ENCODE data around the gene KIF16B. TPM values are rescaled to one million over a fixed set of nuclear protein-coding genes. Genes with fewer than 3 reads are reported as not detected.

Gene KIF16B
- total RNA-seq, 4 donors from 2014 or later: 70.5 to 169 (median 80.2) TPM

GRCh38 chr20:16434062-16434664, 139.1 kb downstream of the KIF16B start:
- DNase-seq: peak; percentile 60 to 79 (median 68)
- Histone ChIP-seq H3K36me3 (peaks cover 0 to 12% (median 0%) of the 10 kb centered on the region in 3 donors), H3K27ac (no peak overlapping the region), H3K27me3 (no peaks in the 10 kb centered on the region), H3K4me1 (no peaks in the 10 kb centered on the region), H3K9me3 (no peaks in the 10 kb centered on the region), H3K4me3 (no peak overlapping the region)
- TF ChIP-seq POLR2A (IDR thresholded peaks at IDR 0.05): no peak
- peak; percentile 15 to 56 (median 48) for TF ChIP-seq CTCF (IDR thresholded peaks at IDR 0.05)

GRCh38 chr20:16433293-16433580, 140.0 kb downstream of the KIF16B start:
- no peak overlapping the region for H3K4me3 ChIP-seq
- no peaks in the 10 kb centered on the region for H3K27me3 ChIP-seq
- no peak for DNase-seq
- no peaks in the 10 kb centered on the region for H3K9me3 ChIP-seq
- peaks cover 0 to 21% (median 2%) of the 10 kb centered on the region in 3 donors for H3K36me3 ChIP-seq
- no peaks in the 10 kb centered on the region for H3K4me1 ChIP-seq
- H3K27ac ChIP-seq: no peak overlapping the region
- TF ChIP-seq POLR2A (IDR thresholded peaks at IDR 0.05): no peak
- TF ChIP-seq CTCF (IDR thresholded peaks at IDR 0.05): no peak

GRCh38 chr20:16432466-16433292, 140.6 kb downstream of the KIF16B start:
- TF ChIP-seq CTCF (IDR thresholded peaks at IDR 0.05) (no peak), POLR2A (IDR thresholded peaks at IDR 0.05) (no peak)
- H3K4me3 ChIP-seq: no peak overlapping the region

GRCh38 chr20:16428112-16428511, 145.1 kb downstream of the KIF16B start:
- TF ChIP-seq CTCF (IDR thresholded peaks at IDR 0.05) (no peak), POLR2A (IDR thresholded peaks at IDR 0.05) (no peak)
- no peaks in the 10 kb centered on the region for H3K4me1 ChIP-seq
- no peaks in the 10 kb centered on the region for H3K27me3 ChIP-seq
- no peak overlapping the region for H3K27ac ChIP-seq
- H3K4me3 ChIP-seq: no peak overlapping the region
- no peak for DNase-seq
- peaks cover 0 to 47% (median 2%) of the 10 kb centered on the region in 3 donors for H3K36me3 ChIP-seq
- H3K9me3 ChIP-seq: no peaks in the 10 kb centered on the region

More at GRCh38 chr20:16432466-16433292, 140.6 kb downstream of the KIF16B start:
- H3K4me1 ChIP-seq: no peaks in the 10 kb centered on the region
- H3K27ac ChIP-seq: no peak overlapping the region
- no peak for DNase-seq
- peaks cover 0 to 22% (median 2%) of the 10 kb centered on the region in 3 donors for H3K36me3 ChIP-seq
- H3K9me3 ChIP-seq: no peaks in the 10 kb centered on the region
- H3K27me3 ChIP-seq: no peaks in the 10 kb centered on the region

GRCh38 chr20:16427571-16427970, 145.7 kb downstream of the KIF16B start:
- Histone ChIP-seq H3K36me3 (peaks cover 0 to 47% (median 2%) of the 10 kb centered on the region in 3 donors), H3K27ac (no peak overlapping the region), H3K9me3 (no peaks in the 10 kb centered on the region), H3K27me3 (no peaks in the 10 kb centered on the region), H3K4me3 (no peak overlapping the region), H3K4me1 (no peaks in the 10 kb centered on the region)
- TF ChIP-seq CTCF (IDR thresholded peaks at IDR 0.05) (no peak), POLR2A (IDR thresholded peaks at IDR 0.05) (no peak)
- no peak for DNase-seq
